Measurements from ENCODE around the gene ANKH.

Gene ANKH

GRCh38 chr5:14767735-14768507, 103.7 kb downstream of the ANKH start:
- no peak for TF ChIP-seq ZNF274 (IDR thresholded peaks at IDR 0.05; ENCODE audit: low read depth, low read length)
- no peak overlapping the region for H3K4me3 ChIP-seq (ENCODE audit: low read length)

DNA sequence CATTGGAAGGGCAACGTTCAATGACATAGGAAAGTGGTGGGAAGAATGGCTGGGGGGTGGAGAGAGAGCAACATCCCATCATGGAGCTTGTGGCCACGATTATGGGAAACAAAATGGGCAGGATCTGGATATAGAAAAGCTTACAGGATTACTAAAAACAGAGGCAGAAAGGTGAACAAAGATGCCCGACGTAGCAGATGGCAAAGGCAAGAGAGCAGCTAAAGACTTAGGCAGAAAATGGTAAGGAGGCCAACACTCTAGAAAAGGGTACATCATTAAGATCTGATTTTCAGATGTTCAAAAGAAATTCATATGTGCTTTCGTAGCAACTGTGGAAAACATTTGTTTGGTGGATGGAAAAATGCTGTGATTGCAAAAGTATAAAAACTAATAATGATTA, 104.5 kb downstream of the ANKH start:
- no peak for TF ChIP-seq ZNF274 (IDR thresholded peaks at IDR 0.05; ENCODE audit: low read depth, low read length)
- no peak overlapping the region for H3K4me3 ChIP-seq (ENCODE audit: low read length)

DNA sequence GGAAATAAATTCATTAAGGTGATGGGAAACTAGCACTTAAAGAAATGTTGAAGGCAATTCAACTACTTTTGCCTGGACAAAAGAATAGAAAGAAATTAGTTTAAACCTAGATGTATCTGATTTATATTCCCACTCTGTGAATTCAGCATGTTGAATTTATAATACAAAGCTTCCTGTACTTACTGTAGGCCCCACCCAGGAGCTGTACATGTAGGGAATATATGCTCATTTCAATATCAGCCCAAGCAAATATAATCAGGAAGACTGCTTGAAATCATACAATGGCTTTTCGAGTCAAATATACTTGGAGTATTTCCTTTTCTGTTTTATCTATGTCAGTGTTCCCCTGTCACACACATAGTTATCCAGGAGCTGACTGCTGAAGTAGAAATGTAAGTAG, 105.0 kb downstream of the ANKH start:
- no peak overlapping the region for H3K4me3 ChIP-seq (ENCODE audit: low read length)
- no peak for TF ChIP-seq ZNF274 (IDR thresholded peaks at IDR 0.05; ENCODE audit: low read depth, low read length)

GRCh38 chr5:14765587-14765986, 106.0 kb downstream of the ANKH start:
- no peak for TF ChIP-seq ZNF274 (IDR thresholded peaks at IDR 0.05; ENCODE audit: low read depth, low read length)
- H3K4me3 ChIP-seq (ENCODE audit: low read length) = no peak overlapping the region

GRCh38 chr5:14762549-14763216, 108.9 kb downstream of the ANKH start:
- TF ChIP-seq ZNF274 (IDR thresholded peaks at IDR 0.05; ENCODE audit: low read depth, low read length) = no peak
- H3K4me3 ChIP-seq (ENCODE audit: low read length) = no peak overlapping the region; the same call in 1 of the 2 replicates

- no peak for TF ChIP-seq ZNF274 (IDR thresholded peaks at IDR 0.05; ENCODE audit: low read depth, low read length)
Measured at GRCh38 chr5:14760548-14761002, 111.0 kb downstream of the ANKH start.

DNA sequence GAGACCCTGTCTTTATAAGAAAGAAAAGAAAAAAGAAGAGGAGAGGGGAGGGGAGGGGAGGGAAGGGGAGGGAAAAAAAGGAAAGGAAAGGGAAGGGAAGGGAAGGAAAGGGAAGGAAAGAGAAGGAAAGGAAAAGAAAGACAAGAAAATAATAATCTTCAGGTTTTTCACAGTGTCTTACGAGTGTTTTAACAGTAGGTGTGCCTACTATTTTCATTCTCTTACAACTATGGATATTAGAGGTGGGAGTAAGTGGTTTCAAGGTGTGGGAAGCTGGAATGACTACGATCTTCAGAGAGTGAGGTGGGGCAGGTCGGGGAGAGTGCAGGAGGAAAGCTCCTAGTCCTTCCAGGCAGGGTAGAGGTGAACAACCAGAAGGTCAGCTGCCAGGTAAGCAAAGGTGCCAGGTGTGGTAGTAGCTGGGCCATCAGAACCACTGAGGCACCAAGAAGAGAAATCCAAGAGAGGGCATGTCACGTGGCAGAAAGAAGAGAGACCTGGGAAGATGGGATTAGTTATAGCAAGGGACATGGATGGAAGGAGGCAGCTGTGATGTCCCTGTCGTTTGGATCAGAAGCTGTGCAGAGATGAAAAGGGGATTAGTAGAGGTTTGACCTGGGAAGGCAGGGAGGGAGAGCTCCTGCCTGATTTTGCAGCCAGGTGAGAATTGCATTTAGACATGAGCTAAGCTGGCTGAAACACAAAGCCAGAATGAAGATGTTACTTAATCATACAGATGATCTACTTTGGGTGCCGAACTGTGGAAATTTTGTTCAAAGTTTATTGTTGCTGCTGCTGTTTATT, 111.6 kb downstream of the ANKH start:
- no peak overlapping the region for H3K4me3 ChIP-seq (ENCODE audit: low read length)
- no peak for TF ChIP-seq ZNF274 (IDR thresholded peaks at IDR 0.05; ENCODE audit: low read depth, low read length)

More at GRCh38 chr5:14760548-14761002, 111.0 kb downstream of the ANKH start:
- H3K4me3 ChIP-seq (ENCODE audit: low read length) = no peak overlapping the region

GRCh38 chr5:14757850-14758249, 113.7 kb downstream of the ANKH start:
- no peak overlapping the region for H3K4me3 ChIP-seq (ENCODE audit: low read length)
- TF ChIP-seq ZNF274 (IDR thresholded peaks at IDR 0.05; ENCODE audit: low read depth, low read length) = no peak

DNA sequence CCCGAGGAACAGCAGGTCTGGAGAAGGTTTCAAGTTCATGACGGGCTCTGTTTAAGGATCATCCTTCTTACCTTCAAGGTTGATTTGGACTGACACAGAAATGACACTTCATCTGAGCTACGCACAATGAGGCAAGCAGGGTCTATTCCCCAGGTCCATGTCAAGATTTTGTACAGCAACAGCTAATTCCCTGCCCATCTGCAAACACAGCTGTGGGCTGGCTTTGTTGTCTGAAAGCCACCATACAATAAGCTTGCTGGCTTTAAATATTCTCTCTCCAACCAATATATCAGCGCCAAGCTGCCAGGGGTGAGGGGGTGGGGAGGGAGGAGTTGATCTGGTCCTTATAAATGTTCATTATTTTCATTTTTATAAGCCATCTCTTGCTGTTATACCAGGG, 115.1 kb downstream of the ANKH start:
- no peak for TF ChIP-seq ZNF274 (IDR thresholded peaks at IDR 0.05; ENCODE audit: low read depth, low read length)

GRCh38 chr5:14753947-14754346, 117.6 kb downstream of the ANKH start:
- no peak for TF ChIP-seq ZNF274 (IDR thresholded peaks at IDR 0.05; ENCODE audit: low read depth, low read length)

More for the DNA sequence above, 115.1 kb downstream of the ANKH start:
- no peak overlapping the region for H3K4me3 ChIP-seq (ENCODE audit: low read length)

DNA sequence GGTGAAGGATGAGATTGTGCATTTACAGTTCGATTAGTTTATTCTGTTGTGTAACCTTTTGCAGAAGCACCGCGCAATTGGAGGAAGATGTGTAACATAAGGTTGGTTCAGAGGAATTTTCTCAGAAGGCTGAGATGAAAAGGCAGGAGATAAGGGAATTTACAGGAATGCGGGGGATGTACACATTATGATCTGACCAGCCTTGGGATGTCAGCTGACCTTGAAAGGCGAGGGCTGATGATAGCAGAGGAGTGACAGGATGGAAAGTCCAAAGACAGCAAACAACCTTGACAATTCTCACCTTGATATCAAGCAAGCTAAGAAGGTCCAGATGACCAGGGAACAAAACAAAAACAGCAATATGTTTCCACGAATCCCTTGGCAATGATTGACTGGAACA, 118.3 kb downstream of the ANKH start:
- TF ChIP-seq ZNF274 (IDR thresholded peaks at IDR 0.05; ENCODE audit: low read depth, low read length) = no peak
- H3K4me3 ChIP-seq (ENCODE audit: low read length) = no peak overlapping the region

More at GRCh38 chr5:14753947-14754346, 117.6 kb downstream of the ANKH start:
- H3K4me3 ChIP-seq (ENCODE audit: low read length) = no peak overlapping the region

- no peak overlapping the region for H3K4me3 ChIP-seq (ENCODE audit: low read length)
- TF ChIP-seq ZNF274 (IDR thresholded peaks at IDR 0.05; ENCODE audit: low read depth, low read length) = no peak
Measured at GRCh38 chr5:14752497-14753071, 119.0 kb downstream of the ANKH start.

GRCh38 chr5:14750712-14751111, 120.9 kb downstream of the ANKH start:
- no peak for TF ChIP-seq ZNF274 (IDR thresholded peaks at IDR 0.05; ENCODE audit: low read depth, low read length)
- no peak overlapping the region for H3K4me3 ChIP-seq (ENCODE audit: low read length)

DNA sequence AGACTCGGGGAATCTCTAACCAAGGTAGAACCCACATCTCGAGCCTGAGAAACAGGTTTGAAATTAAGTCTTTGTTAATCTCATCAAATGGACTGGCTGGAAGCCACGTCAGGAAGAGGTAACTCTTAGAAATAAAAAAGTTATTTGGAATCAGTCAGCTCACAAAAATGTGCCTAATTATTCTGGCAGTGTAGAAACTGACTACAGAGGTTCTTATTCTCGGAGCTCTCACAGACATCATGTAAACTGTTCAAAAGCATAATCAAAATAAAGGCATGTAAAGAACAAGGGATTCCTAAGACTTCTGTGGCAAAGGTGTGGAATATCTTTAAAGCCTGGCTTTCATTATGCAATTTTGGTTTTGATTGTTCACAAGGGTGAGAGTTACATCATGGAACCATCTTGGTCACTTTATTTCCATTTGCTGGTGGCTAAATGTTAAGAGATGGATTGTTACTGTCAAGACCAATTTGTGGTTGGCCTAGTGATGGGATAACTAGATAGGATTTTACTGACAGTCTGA, 121.9 kb downstream of the ANKH start:
- TF ChIP-seq ZNF274 (IDR thresholded peaks at IDR 0.05; ENCODE audit: low read depth, low read length) = no peak
- no peak overlapping the region for H3K4me3 ChIP-seq (ENCODE audit: low read length)

Data from GM08714 (cell line).